Activated CD4-positive, CD25-positive, alpha-beta regulatory T cell treated with anti-CD3 and anti-CD28 coated beads, Interleukin-2, amount 50 U/mL, for 16 hours (primary cell): ENCODE measurements around the gene PRSS22.

ENCODE experiments used
- DNase-seq: peaks from one replicate; pipeline ENCODE4 v3.0.0-alpha.2; 2020; ENCODE audit warnings: low read depth, low spot score

The PRSS22 gene

GRCh38 chr16:2881783-2882649 lies 24.0 kb upstream of the PRSS22 start:
- DNase-seq, result no peak

- DNase-seq, result no peak
These were observed 22.0 kb upstream of the PRSS22 start for GRCh38 chr16:2879854-2880508.

GRCh38 chr16:2874912-2875362 lies 17.0 kb upstream of the PRSS22 start:
- peak; percentile 35 for DNase-seq

GRCh38 chr16:2874032-2874911 lies 16.3 kb upstream of the PRSS22 start:
- DNase-seq, result no peak

DNA sequence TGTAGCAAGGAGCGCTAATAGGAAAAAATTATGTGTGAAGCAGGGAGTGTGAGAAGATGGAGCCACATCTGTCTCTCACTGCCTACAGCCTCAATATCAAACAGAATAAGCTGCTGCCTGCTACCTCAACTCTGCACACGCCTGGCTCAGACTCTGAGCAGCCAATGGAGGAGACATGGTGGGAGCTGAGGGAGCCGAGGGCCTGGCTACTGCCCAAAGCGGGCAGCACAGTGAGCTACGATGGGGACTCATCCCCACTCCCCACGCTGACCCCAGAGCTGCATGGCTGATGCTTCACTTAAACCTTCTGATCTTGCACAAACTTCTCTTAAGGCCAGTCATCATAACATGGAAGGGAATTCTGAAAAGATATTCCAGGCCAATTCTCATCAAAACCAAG lies 14.0 kb upstream of the PRSS22 start:
- DNase-seq, result no peak

- peak; percentile 87 for DNase-seq
These were observed 10.2 kb upstream of the PRSS22 start for GRCh38 chr16:2867987-2868789.

GRCh38 chr16:2867661-2867986 lies 9.7 kb upstream of the PRSS22 start:
- DNase-seq, result no peak

- no peak for DNase-seq
These were observed 8.5 kb upstream of the PRSS22 start for GRCh38 chr16:2866431-2866830.

- DNase-seq, result no peak
These were observed 7.7 kb upstream of the PRSS22 start for GRCh38 chr16:2865651-2866050.

GRCh38 chr16:2860826-2861567 lies 3.0 kb upstream of the PRSS22 start:
- no peak for DNase-seq

DNA sequence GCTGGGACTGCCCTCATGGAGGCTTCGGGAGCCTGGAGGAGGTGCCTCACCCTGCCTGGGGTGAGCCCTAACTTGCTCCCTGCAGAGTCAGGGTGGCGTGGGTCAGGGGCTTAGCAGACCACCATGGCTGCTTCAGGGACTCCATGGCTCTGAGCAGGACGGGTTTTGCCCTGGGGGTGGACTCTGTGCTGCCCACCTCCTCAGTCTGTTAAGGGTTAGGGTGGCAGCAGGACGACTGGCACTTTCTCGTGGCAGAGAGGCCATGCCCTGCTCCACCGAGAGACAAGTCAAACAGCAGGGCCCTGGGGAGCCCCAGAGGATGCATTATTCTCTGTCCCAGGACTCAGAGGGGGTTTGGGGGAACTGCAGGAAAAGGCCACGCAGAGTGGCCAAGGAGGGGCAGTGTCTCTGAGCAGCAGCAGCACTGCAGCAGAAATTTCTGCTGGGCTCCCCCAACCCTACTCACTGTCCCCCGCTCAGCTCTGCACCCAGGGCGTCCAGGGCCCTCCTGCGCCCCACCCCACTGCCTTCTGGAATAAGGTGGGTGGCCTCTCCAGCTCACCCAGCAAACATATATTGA lies 1.8 kb upstream of the PRSS22 start:
- DNase-seq, result no peak

GRCh38 chr16:2858245-2859025 lies 465 bp upstream of the PRSS22 start:
- no peak for DNase-seq

- no peak for DNase-seq
These were observed 1.1 kb downstream of the PRSS22 start for GRCh38 chr16:2856686-2857450.

- DNase-seq, result no peak
These were observed 1.8 kb downstream of the PRSS22 start for GRCh38 chr16:2856061-2856670.

DNA sequence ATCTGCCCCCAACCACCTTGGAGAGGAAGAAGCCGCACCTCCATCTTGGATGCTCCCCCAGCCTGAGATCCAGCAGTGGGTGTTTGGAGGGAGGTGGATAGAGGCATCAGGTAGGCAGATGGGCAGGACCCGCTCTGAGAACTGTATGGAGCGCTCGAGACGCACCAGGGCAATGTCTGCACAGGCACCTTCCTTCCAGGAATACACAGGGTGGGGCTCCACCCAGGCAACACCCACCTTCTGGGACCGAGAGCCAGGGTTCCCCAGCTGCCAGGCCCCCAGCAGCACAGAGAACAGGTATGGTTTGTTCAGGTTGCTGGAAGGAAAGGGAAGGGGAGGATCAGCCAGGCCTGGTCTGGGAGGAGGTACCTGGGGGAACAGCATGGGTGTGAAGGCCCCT lies 2.4 kb downstream of the PRSS22 start:
- DNase-seq, result no peak

GRCh38 chr16:2854700-2855309 lies 3.2 kb downstream of the PRSS22 start:
- DNase-seq, result no peak

DNA sequence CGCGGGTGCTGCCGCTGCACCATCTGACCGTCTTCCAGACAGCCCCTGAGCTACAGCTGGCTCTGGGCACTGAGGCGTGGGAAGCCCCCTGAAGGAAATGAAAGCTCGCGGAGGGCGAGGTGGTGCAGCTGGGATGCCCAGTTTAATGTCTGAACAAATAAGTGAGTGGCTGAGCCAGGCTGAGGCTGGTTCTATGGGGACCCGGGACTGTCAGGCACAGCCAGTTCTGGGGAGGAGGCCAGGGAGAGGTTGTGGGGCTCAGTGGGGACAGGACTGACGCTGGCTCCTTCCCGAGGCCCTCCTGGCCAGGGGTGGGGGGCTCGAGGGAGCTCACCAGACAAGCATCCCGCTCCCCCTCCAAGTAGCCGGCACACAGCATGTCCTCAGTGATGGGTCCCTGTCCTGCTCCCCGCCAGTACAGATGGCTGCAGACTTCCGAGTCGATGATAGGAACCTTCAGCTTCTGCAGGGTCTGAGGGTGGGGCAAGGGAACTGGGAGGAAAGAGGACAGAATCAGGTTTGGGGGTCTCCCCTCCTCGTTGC lies 4.4 kb downstream of the PRSS22 start:
- DNase-seq, result no peak
